SK-N-SH treated with all-trans-retinoic acid at 6 μM for 48 hours (cell line): Measurements from ENCODE around the gene DAGLA.
A peak's percentile ranks its signal among the peaks of the same experiment; 100 is the strongest.

Experiments
- ATAC-seq: fragments of 200-7000 bp; cut with Tn5 transposase; 3 replicates; pipeline ENCODE4 v1.9.1; 2020; ENCODE audit warnings: mild to moderate bottlenecking, moderate library complexity
- ARNTL ChIP-seq: fragments of 450-650 bp; formaldehyde crosslinking; IDR thresholded peaks from 2 replicates; pipeline ENCODE4 v1.5.0; 2020; ENCODE audit warnings: low read depth, mild to moderate bottlenecking, moderate library complexity, borderline replicate concordance
- BACH2 ChIP-seq: fragments of 250-450 bp; sonication (Bioruptor Pico); IDR thresholded peaks from 2 replicates; pipeline ENCODE4 v1.9.0; 2021; ENCODE audit warnings: mild to moderate bottlenecking, borderline replicate concordance
- CREB5 ChIP-seq: fragments of 250-450 bp; sonication (Bioruptor Pico); IDR thresholded peaks from 2 replicates; pipeline ENCODE4 v1.5.1; 2020; ENCODE audit warnings: low read depth, mild to moderate bottlenecking, moderate library complexity
- CSRNP3 ChIP-seq: fragments of 250-450 bp; sonication (Bioruptor Pico); IDR thresholded peaks from 2 replicates; pipeline ENCODE4 v1.5.1; 2021; ENCODE audit warnings: mild to moderate bottlenecking, moderate library complexity
- ESRRG ChIP-seq: fragments of 250-450 bp; sonication (Bioruptor Pico); IDR thresholded peaks from 2 replicates; pipeline ENCODE4 v1.6.1; 2021; ENCODE audit warnings: mild to moderate bottlenecking
- ISL1 ChIP-seq: fragments of 250-450 bp; sonication (Bioruptor Pico); IDR thresholded peaks from 2 replicates; pipeline ENCODE4 v2.1.2; 2022; ENCODE audit warnings: mild to moderate bottlenecking, moderate library complexity
- OSR1 ChIP-seq: fragments of 250-450 bp; sonication (Bioruptor Pico); IDR thresholded peaks from 2 replicates; pipeline ENCODE4 v1.8.0; 2022; ENCODE audit warnings: moderate library complexity, mild to moderate bottlenecking, inconsistent platforms
- PATZ1 ChIP-seq: fragments of 250-450 bp; sonication (Bioruptor Pico); IDR thresholded peaks from 2 replicates; pipeline ENCODE4 v1.8.0; 2020; ENCODE audit warnings: mild to moderate bottlenecking, moderate library complexity, borderline replicate concordance
- POU6F1 ChIP-seq: fragments of 250-450 bp; sonication (Bioruptor Pico); IDR thresholded peaks from 2 replicates; pipeline ENCODE4 v1.8.0; 2021; ENCODE audit warnings: low read depth, mild to moderate bottlenecking, moderate library complexity, borderline replicate concordance
- PPARA ChIP-seq: fragments of 250-450 bp; sonication (Bioruptor Pico); IDR thresholded peaks from 2 replicates; pipeline ENCODE4 v1.5.0; 2020; ENCODE audit warnings: mild to moderate bottlenecking, borderline replicate concordance
- SNAI2 ChIP-seq: fragments of 250-450 bp; sonication (Bioruptor Pico); IDR thresholded peaks from 2 replicates; pipeline ENCODE4 v1.5.0; 2020; ENCODE audit warnings: mild to moderate bottlenecking, moderate library complexity
- TCF4 ChIP-seq: fragments of 250-450 bp; sonication (Bioruptor Pico); IDR thresholded peaks from 2 replicates; pipeline ENCODE4 v1.8.0; 2021; ENCODE audit warnings: mild to moderate bottlenecking, moderate library complexity, borderline replicate concordance
- TOX ChIP-seq: fragments of 250-450 bp; sonication (Bioruptor Pico); IDR thresholded peaks from 2 replicates; pipeline ENCODE4 v1.8.0; 2021; ENCODE audit warnings: mild to moderate bottlenecking, moderate library complexity, borderline replicate concordance
- TSHZ2 ChIP-seq: fragments of 250-450 bp; sonication (Bioruptor Pico); IDR thresholded peaks from 2 replicates; pipeline ENCODE4 v1.5.0; 2020; ENCODE audit warnings: mild to moderate bottlenecking, moderate library complexity
- ZC3H10 ChIP-seq: fragments of 250-450 bp; sonication (Bioruptor Pico); IDR thresholded peaks from 2 replicates; pipeline ENCODE4 v1.5.1; 2021; ENCODE audit warnings: mild to moderate bottlenecking, moderate library complexity
- ZFP3 ChIP-seq: fragments of 250-450 bp; sonication (Bioruptor Pico); IDR thresholded peaks from 2 replicates; pipeline ENCODE4 v1.5.0; 2020; ENCODE audit warnings: mild to moderate bottlenecking, moderate library complexity
- ZNF565 ChIP-seq: fragments of 450-650 bp; formaldehyde crosslinking; conservative IDR thresholded peaks from 2 replicates; pipeline ENCODE4 v1.5.0; 2020; ENCODE audit warnings: low read depth, mild to moderate bottlenecking, moderate library complexity
- ZNF70 ChIP-seq: fragments of 450-650 bp; formaldehyde crosslinking; IDR thresholded peaks from 2 replicates; pipeline ENCODE4 v1.5.0; 2020; ENCODE audit warnings: mild to moderate bottlenecking, moderate library complexity

The DAGLA gene

GRCh38 chr11:61693922-61694601 is 13.9 kb downstream of the DAGLA start:
- ATAC-seq: peak; percentile 28
- TF ChIP-seq BACH2 (CRISPR knock-in tag): no peak
- TF ChIP-seq ZNF565: no peak
- no peak for TF ChIP-seq ZNF70 (CRISPR knock-in tag)
- no peak for TF ChIP-seq PPARA
- TF ChIP-seq PATZ1 (CRISPR knock-in tag): no peak
- no peak for TF ChIP-seq OSR1 (CRISPR knock-in tag)
- no peak for TF ChIP-seq TCF4 (CRISPR knock-in tag)
- no peak for TF ChIP-seq ZC3H10
- no peak for TF ChIP-seq SNAI2 (CRISPR knock-in tag)
- no peak for TF ChIP-seq ZFP3 (CRISPR knock-in tag)

GRCh38 chr11:61694602-61694939 is 14.4 kb downstream of the DAGLA start:
- TF ChIP-seq POU6F1 (CRISPR knock-in tag): no peak
- TF ChIP-seq ZFP3 (CRISPR knock-in tag): no peak
- no peak for TF ChIP-seq SNAI2 (CRISPR knock-in tag)
- no peak for TF ChIP-seq ZNF70 (CRISPR knock-in tag)
- no peak for TF ChIP-seq ZNF565
- no peak for TF ChIP-seq PPARA
- no peak for TF ChIP-seq ARNTL (CRISPR knock-in tag)
- no peak for TF ChIP-seq TSHZ2 (CRISPR knock-in tag)
- no peak for TF ChIP-seq CSRNP3 (CRISPR knock-in tag)
- TF ChIP-seq CREB5 (CRISPR knock-in tag): no peak
- no peak for TF ChIP-seq TCF4 (CRISPR knock-in tag)
- TF ChIP-seq TOX: no peak
- no peak for ATAC-seq

- ATAC-seq: peak; percentile 58
- TF ChIP-seq ISL1 (CRISPR knock-in tag) (no peak), BACH2 (CRISPR knock-in tag) (no peak), PPARA (no peak), ESRRG (no peak)
These were observed 14.9 kb downstream of the DAGLA start for GRCh38 chr11:61694946-61695706.

- peak; percentile 74 for ATAC-seq
These were observed 15.7 kb downstream of the DAGLA start for GRCh38 chr11:61695917-61696316.

More at GRCh38 chr11:61695917-61696316, 15.7 kb downstream of the DAGLA start:
- TF ChIP-seq ZFP3 (CRISPR knock-in tag) (peak; percentile 66; the same call in 1 of the 2 replicates), SNAI2 (CRISPR knock-in tag) (no peak)
- TF ChIP-seq, all 23 proteins: peak for 1
